ENCODE measurements around the gene PHACTR3. TPM values are rescaled to one million over a fixed set of nuclear protein-coding genes. Genes with fewer than 3 reads are reported as not detected.

The PHACTR3 gene
- total RNA-seq, 6 donors from 2014 or later: 5.5 to 30.8 (median 11.4) TPM

DNA sequence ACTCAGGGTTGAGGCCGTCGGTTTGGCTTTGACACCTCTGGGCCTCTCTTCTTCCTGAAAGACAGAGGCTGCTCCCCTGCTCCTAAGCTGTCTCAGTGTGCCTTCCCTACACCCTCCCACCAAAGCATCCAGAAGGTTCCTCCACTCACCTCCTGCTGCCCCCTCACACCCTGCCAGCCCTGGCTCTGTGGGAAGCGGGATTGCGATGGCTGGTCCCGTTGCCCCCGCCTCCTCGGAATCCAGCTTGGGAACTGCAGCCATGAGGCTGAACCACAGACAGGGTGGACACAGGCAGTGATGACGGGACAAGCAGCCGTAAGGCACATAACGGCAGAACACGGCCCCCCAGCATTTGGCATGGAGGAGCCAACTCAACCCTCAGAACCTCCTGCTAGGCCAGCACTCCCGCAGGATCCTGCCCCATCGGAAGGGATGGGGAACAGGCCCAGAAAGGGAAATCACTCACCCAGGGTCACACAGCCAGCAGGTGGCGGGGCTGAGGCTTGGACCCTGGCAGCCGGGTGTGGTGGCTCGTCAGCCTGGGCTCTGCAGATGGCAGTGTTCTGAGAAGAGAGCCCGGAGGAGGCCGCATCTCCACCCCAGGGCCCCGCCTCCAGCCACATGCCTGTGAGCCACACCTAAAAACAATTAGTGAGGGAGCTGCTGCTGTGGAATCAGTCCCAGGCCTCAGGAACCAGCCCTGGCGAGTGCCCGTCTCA lies 139.6 kb downstream of the PHACTR3 start:
- 76 to 80% methylated on average over 21 of the region's 21 CpGs for WGBS, 2 donors
- DNase-seq (peak in 1 of 2 donors; percentile 53), ATAC-seq (ENCODE audit: low FRiP score in 2 of 2) (no peak)
- H3K27ac ChIP-seq: no peak overlapping the region
- no peaks in the 10 kb centered on the region for H3K9me3 ChIP-seq
- H3K4me1 ChIP-seq: peaks cover 0 to 2% (median 0%) of the 10 kb centered on the region in 4 donors
- no peaks in the 10 kb centered on the region for H3K27me3 ChIP-seq
- H3K36me3 ChIP-seq: no peaks in the 10 kb centered on the region
- H3K4me3 ChIP-seq: no peak overlapping the region
- TF ChIP-seq EP300 (IDR thresholded peaks at IDR 0.05): no peak
- TF ChIP-seq POLR2AphosphoS5 (IDR thresholded peaks at IDR 0.05): no peak
- no peak for TF ChIP-seq POLR2A (IDR thresholded peaks at IDR 0.05)
- TF ChIP-seq, protein P1, sequence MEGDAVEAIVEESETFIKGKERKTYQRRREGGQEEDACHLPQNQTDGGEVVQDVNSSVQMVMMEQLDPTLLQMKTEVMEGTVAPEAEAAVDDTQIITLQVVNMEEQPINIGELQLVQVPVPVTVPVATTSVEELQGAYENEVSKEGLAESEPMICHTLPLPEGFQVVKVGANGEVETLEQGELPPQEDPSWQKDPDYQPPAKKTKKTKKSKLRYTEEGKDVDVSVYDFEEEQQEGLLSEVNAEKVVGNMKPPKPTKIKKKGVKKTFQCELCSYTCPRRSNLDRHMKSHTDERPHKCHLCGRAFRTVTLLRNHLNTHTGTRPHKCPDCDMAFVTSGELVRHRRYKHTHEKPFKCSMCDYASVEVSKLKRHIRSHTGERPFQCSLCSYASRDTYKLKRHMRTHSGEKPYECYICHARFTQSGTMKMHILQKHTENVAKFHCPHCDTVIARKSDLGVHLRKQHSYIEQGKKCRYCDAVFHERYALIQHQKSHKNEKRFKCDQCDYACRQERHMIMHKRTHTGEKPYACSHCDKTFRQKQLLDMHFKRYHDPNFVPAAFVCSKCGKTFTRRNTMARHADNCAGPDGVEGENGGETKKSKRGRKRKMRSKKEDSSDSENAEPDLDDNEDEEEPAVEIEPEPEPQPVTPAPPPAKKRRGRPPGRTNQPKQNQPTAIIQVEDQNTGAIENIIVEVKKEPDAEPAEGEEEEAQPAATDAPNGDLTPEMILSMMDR (IDR thresholded peaks at IDR 0.05): no peak

DNA sequence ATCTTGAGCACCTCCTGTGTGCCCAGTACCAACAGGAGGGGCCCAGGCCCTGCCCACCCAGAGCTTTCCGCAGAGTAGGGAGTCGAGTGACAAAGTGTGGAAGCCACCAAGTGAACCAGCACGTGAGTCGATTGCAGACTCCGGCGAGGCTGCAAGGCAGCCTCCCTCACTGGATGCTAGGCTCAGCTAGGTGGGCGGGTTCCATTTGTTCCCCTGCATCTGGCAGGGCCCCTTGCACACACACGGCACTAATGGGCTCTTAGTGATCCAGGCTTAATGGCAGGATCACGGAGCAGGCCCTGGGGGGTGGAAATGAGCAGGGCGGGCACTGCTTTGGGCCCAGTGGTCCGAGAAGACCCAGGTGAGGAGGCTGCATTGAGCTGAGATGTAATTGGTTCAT lies 140.4 kb downstream of the PHACTR3 start:
- H3K9me3 ChIP-seq: no peaks in the 10 kb centered on the region
- H3K27me3 ChIP-seq: no peaks in the 10 kb centered on the region
- H3K4me3 ChIP-seq: no peak overlapping the region
- DNase-seq (no peak), ATAC-seq (ENCODE audit: low FRiP score in 2 of 2) (no peak)
- TF ChIP-seq POLR2A (IDR thresholded peaks at IDR 0.05) (no peak), POLR2AphosphoS5 (IDR thresholded peaks at IDR 0.05) (no peak)
- TF ChIP-seq, protein P1 (IDR thresholded peaks at IDR 0.05): no peak
- H3K36me3 ChIP-seq: no peaks in the 10 kb centered on the region
- H3K4me1 ChIP-seq: peaks cover 0 to 2% (median under 1%) of the 10 kb centered on the region in 4 donors
- no peak overlapping the region for H3K27ac ChIP-seq
- WGBS, 2 donors: 75 to 76% methylated on average over 9 to 11 of the region's 11 CpGs

DNA sequence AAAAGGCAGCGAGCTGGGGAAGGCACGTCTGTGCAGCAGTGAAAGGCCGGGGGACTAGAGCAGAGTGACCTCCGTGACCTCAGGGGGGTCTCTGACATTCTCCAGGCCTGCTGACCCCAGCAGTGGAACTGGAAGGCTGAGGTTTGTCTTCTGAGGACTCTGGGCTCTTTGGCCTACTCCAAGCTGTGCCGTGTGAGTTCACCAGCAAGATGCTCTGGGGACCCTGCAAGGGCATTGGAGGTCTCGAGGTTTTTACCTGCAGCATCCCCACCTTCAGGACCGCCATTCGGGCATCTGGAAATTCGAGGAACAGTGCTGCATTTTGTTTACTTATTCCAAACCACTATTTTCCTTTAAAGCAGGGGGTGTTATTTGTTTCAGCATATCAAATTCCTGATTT lies 140.9 kb downstream of the PHACTR3 start:
- Histone ChIP-seq H3K4me3 (no peak overlapping the region), H3K36me3 (no peaks in the 10 kb centered on the region), H3K27ac (no peak overlapping the region), H3K27me3 (no peaks in the 10 kb centered on the region), H3K9me3 (no peaks in the 10 kb centered on the region), H3K4me1 (peaks cover 0 to 6% (median 1%) of the 10 kb centered on the region in 4 donors)
- TF ChIP-seq POLR2AphosphoS5 (IDR thresholded peaks at IDR 0.05) (no peak), POLR2A (IDR thresholded peaks at IDR 0.05) (no peak), EP300 (IDR thresholded peaks at IDR 0.05) (no peak)
- TF ChIP-seq, protein P1 (IDR thresholded peaks at IDR 0.05): no peak
- WGBS, 2 donors: 78 to 83% methylated on average over 8 to 9 of the region's 9 CpGs
- DNase-seq (no peak), ATAC-seq (ENCODE audit: low FRiP score in 2 of 2) (no peak)

DNA sequence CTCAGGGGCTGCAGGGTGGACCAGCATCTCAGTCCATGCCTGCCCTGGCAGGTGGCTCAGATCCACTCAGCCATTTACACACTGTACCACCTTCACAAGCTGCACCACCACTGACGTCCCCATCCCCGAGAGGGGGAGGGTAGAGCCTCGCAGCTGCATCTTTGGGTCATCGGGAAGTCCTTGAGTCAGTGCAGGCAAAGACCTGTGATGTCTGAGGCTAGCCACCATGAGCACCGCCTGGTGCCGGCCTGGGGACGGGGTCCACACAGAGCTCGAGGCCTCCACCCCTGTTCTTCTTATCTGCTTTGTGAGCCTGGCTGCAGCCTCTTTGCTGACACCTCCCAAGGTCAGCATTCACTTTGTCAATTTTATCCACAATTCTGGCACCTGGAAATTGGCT lies 141.4 kb downstream of the PHACTR3 start:
- H3K4me1 ChIP-seq: peaks cover 0 to 6% (median 1%) of the 10 kb centered on the region in 4 donors
- H3K27me3 ChIP-seq: no peaks in the 10 kb centered on the region
- no peaks in the 10 kb centered on the region for H3K36me3 ChIP-seq
- no peak overlapping the region for H3K27ac ChIP-seq
- 69 to 92% methylated on average over 4 to 8 of the region's 8 CpGs for WGBS, 2 donors
- TF ChIP-seq EP300 (IDR thresholded peaks at IDR 0.05) (no peak), POLR2A (IDR thresholded peaks at IDR 0.05) (no peak), POLR2AphosphoS5 (IDR thresholded peaks at IDR 0.05) (no peak)
- TF ChIP-seq, protein P1 (IDR thresholded peaks at IDR 0.05): no peak
- DNase-seq (no peak), ATAC-seq (ENCODE audit: low FRiP score in 2 of 2) (no peak)
- no peak overlapping the region for H3K4me3 ChIP-seq
- no peaks in the 10 kb centered on the region for H3K9me3 ChIP-seq

DNA sequence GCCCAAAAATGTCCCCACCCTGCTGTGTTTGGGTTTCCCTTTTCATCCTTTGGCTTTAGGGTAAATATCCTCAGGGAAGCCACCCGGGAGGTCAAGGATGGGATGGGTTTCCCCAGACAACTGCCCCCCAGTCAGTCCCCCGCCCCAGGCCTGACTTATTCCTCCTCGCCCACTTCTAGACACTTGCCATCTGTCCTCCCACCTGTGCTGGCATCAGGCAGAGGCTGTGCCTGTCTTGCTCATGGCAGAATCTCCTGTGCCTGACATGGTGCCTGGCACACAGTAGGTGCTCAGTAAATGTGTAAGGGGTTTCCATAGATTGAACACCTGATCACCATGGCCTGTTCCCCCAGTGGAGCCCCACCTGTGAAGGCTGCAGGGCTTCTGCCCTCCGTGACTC lies 141.8 kb downstream of the PHACTR3 start:
- no peaks in the 10 kb centered on the region for H3K36me3 ChIP-seq
- DNase-seq (no peak), ATAC-seq (ENCODE audit: low FRiP score in 2 of 2) (no peak)
- no peak overlapping the region for H3K27ac ChIP-seq
- H3K27me3 ChIP-seq: peaks cover 0 to 3% (median 0%) of the 10 kb centered on the region in 4 donors
- WGBS, 2 donors: 86 to 88% methylated on average over 4 of the region's 4 CpGs
- H3K4me1 ChIP-seq: peaks cover 0 to 6% (median 3%) of the 10 kb centered on the region in 4 donors
- H3K4me3 ChIP-seq: no peak overlapping the region
- H3K9me3 ChIP-seq: no peaks in the 10 kb centered on the region
- TF ChIP-seq POLR2AphosphoS5 (IDR thresholded peaks at IDR 0.05) (no peak), POLR2A (IDR thresholded peaks at IDR 0.05) (no peak), EP300 (IDR thresholded peaks at IDR 0.05) (no peak)
- TF ChIP-seq, protein P1 (IDR thresholded peaks at IDR 0.05): no peak
